Heart left ventricle (tissue), 13 donors: Measurements from ENCODE around the gene ASTN2.

Experiments used
- POLR2A ChIP-seq, 2 donors: fragments of 450-650 bp; IDR thresholded peaks; one replicate each; pipeline ENCODE4 v1.6.1; 2017; ENCODE audit warnings: antibody characterized with exemption in 2 of 2, mild to moderate bottlenecking in 2 of 2, moderate library complexity in 2 of 2
- TF ChIP-seq, protein P1 (sequence below), 12 donors: fragments of 200-600 bp; sonication (generic) in 4 of 12; IDR thresholded peaks; one replicate each; pipeline versions ENCODE4 v1.5.0 to v1.8.0; 2018 to 2022; ENCODE audit warnings: antibody characterized with exemption in 12 of 12, mild to moderate bottlenecking in 5 of 12
- donor health status: ischemic (EF 13 %, LVEDD 7.1; RV severe dilation, severe dysfunction).
- donor health status: DM: no; HTN: yes; CAD: no.
- donor health status: DM: no; HTN: no; CAD: no.
- donor health status: ischemic (EF 25% LVEDD 6.9; RV normal size, moderate dysfunction).
- donor health status: ischemic (EF 25% LVEDD 5.7; RV mildly dilated, moderate dysfunction).
- donor health status: ischemic (EF 35%, LVEDD 5.7; RV mildly dilated, moderate dysfunction).
- donor health status: nonischemic (EF 11% LVEDD 7.7; RV severe dilation, severe dysfunction).
- donor health status: DM: yes; HTN: yes; CAD: no.
- donor health status: PGD.
- donor health status: ischemic (EF 29% LVEDD 5.4; RV normal size, mild dysfunction).
- donor health status: nonischemic (EF 23%, LVEDD 6.1; RV moderate dilation, normal function).

DNA sequence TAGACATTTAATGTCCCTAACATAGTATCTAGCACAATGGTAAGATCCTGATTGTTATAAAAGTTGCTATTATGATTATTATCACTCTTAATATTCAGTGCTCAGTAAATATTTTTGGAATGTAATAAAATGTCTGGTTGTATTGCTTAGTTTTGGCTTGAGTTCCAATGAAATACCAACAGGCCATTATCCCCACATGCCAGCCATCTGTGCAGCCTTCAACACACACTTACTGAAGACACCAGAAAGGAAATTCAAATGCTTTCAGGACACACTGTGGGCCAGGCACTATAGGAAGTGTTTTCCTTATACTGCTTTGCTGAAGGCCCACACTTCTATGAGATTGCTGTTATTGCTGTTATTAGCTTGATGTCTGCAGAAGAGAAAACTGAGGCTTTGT, 570.2 kb downstream of the ASTN2 start:
- TF ChIP-seq, protein P1, sequence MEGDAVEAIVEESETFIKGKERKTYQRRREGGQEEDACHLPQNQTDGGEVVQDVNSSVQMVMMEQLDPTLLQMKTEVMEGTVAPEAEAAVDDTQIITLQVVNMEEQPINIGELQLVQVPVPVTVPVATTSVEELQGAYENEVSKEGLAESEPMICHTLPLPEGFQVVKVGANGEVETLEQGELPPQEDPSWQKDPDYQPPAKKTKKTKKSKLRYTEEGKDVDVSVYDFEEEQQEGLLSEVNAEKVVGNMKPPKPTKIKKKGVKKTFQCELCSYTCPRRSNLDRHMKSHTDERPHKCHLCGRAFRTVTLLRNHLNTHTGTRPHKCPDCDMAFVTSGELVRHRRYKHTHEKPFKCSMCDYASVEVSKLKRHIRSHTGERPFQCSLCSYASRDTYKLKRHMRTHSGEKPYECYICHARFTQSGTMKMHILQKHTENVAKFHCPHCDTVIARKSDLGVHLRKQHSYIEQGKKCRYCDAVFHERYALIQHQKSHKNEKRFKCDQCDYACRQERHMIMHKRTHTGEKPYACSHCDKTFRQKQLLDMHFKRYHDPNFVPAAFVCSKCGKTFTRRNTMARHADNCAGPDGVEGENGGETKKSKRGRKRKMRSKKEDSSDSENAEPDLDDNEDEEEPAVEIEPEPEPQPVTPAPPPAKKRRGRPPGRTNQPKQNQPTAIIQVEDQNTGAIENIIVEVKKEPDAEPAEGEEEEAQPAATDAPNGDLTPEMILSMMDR (IDR thresholded peaks at IDR 0.05), result no peak
- no peak for TF ChIP-seq POLR2A (IDR thresholded peaks at IDR 0.05)
